ENCODE results near the gene DCLK2. TPM values are rescaled to one million over a fixed set of nuclear protein-coding genes. Genes with fewer than 3 reads are reported as not detected.

Gene DCLK2
- total and polyA plus RNA-seq, 2 of the 8 experiments (the other 6 are each of a cell fraction or from before 2014, with no cell fraction given): 0.32 to 0.37 TPM

DNA sequence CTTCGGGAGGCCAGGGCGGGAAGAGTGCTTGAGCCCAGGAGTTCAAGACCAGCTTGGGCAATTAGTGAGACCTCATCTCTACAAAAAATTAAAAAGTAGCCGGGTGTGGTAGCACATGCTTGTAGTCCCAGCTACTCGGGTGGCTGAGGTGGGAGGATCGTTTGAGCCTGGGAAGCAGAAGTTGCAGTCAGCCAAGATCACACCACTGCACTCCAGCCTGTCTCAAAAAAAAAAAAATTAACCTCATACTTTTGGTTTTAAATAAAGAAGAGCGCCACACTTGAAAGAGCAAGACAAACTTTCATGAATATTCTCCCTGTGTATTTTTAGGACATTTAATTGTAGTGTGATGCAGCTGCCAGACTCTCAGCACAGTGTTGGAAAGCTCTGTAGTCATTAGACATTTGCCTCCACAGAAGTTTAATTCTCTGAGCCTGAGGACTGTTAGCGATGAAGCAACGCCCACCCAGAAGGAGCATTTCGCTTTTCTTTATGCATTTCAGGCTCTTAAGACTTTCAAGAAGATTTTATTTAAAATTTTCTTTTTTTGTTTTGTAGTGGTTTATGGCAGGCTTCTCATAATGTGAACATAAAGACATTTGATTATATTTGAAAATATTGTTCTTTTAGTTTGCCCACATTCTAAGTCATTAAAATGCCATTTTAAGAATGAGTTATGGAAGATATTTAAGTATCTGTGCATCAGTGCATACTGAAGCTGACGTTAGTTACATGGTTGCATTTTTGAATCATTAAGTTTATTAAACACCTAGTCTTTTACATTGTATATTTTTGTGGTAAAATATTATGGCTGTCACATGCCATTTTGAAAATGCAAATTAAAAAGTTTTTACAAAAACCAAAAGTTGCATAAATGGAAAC, 45.8 kb downstream of the DCLK2 start (continued):
- TF ChIP-seq, protein P1, sequence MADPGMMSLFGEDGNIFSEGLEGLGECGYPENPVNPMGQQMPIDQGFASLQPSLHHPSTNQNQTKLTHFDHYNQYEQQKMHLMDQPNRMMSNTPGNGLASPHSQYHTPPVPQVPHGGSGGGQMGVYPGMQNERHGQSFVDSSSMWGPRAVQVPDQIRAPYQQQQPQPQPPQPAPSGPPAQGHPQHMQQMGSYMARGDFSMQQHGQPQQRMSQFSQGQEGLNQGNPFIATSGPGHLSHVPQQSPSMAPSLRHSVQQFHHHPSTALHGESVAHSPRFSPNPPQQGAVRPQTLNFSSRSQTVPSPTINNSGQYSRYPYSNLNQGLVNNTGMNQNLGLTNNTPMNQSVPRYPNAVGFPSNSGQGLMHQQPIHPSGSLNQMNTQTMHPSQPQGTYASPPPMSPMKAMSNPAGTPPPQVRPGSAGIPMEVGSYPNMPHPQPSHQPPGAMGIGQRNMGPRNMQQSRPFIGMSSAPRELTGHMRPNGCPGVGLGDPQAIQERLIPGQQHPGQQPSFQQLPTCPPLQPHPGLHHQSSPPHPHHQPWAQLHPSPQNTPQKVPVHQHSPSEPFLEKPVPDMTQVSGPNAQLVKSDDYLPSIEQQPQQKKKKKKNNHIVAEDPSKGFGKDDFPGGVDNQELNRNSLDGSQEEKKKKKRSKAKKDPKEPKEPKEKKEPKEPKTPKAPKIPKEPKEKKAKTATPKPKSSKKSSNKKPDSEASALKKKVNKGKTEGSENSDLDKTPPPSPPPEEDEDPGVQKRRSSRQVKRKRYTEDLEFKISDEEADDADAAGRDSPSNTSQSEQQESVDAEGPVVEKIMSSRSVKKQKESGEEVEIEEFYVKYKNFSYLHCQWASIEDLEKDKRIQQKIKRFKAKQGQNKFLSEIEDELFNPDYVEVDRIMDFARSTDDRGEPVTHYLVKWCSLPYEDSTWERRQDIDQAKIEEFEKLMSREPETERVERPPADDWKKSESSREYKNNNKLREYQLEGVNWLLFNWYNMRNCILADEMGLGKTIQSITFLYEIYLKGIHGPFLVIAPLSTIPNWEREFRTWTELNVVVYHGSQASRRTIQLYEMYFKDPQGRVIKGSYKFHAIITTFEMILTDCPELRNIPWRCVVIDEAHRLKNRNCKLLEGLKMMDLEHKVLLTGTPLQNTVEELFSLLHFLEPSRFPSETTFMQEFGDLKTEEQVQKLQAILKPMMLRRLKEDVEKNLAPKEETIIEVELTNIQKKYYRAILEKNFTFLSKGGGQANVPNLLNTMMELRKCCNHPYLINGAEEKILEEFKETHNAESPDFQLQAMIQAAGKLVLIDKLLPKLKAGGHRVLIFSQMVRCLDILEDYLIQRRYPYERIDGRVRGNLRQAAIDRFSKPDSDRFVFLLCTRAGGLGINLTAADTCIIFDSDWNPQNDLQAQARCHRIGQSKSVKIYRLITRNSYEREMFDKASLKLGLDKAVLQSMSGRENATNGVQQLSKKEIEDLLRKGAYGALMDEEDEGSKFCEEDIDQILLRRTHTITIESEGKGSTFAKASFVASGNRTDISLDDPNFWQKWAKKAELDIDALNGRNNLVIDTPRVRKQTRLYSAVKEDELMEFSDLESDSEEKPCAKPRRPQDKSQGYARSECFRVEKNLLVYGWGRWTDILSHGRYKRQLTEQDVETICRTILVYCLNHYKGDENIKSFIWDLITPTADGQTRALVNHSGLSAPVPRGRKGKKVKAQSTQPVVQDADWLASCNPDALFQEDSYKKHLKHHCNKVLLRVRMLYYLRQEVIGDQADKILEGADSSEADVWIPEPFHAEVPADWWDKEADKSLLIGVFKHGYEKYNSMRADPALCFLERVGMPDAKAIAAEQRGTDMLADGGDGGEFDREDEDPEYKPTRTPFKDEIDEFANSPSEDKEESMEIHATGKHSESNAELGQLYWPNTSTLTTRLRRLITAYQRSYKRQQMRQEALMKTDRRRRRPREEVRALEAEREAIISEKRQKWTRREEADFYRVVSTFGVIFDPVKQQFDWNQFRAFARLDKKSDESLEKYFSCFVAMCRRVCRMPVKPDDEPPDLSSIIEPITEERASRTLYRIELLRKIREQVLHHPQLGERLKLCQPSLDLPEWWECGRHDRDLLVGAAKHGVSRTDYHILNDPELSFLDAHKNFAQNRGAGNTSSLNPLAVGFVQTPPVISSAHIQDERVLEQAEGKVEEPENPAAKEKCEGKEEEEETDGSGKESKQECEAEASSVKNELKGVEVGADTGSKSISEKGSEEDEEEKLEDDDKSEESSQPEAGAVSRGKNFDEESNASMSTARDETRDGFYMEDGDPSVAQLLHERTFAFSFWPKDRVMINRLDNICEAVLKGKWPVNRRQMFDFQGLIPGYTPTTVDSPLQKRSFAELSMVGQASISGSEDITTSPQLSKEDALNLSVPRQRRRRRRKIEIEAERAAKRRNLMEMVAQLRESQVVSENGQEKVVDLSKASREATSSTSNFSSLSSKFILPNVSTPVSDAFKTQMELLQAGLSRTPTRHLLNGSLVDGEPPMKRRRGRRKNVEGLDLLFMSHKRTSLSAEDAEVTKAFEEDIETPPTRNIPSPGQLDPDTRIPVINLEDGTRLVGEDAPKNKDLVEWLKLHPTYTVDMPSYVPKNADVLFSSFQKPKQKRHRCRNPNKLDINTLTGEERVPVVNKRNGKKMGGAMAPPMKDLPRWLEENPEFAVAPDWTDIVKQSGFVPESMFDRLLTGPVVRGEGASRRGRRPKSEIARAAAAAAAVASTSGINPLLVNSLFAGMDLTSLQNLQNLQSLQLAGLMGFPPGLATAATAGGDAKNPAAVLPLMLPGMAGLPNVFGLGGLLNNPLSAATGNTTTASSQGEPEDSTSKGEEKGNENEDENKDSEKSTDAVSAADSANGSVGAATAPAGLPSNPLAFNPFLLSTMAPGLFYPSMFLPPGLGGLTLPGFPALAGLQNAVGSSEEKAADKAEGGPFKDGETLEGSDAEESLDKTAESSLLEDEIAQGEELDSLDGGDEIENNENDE (IDR thresholded peaks at IDR 0.05; ENCODE audit: insufficient replicate concordance, low read length): no peak
